NCI-H146 (cell line): Measurements from ENCODE around the gene PPARA.

Experiments used
- DNase-seq: peaks from one replicate; lab custom pipeline; 2025; lab: John Stamatoyannopoulos, UW

Gene PPARA

DNA sequence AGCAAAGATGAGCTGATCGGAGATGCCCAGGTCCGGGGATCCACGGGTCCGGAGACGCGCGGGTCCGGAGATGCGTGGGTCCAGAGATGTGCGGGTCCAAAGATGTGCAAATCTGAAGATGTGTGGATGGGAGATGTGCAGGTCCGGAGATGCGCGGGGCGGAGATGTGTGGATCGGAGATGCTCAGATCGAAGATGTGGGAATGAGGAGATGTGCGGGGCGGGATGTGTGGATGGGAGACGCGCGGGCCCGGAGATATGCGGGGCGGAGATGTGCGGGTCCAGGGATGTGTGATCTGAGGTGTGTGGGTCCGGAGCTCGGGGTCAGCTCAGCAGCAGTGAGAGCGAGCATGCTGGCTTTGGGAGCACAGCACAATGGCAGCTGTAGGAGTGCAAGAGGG is 64.3 kb downstream of the PPARA start:
- DNase-seq: no peak

DNA sequence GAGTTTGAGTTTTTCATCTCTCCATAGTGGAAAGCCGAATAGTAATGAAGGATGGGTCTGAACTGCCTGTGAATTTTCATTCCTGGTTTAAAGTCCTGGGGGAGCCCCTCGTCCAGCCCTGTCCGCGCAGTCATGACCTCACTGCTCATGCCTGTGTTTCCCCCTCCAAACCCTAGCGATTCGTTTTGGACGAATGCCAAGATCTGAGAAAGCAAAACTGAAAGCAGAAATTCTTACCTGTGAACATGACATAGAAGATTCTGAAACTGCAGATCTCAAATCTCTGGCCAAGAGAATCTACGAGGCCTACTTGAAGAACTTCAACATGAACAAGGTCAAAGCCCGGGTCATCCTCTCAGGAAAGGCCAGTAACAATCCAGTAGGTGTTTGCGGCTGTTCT is 69.3 kb downstream of the PPARA start:
- no peak for DNase-seq

DNA sequence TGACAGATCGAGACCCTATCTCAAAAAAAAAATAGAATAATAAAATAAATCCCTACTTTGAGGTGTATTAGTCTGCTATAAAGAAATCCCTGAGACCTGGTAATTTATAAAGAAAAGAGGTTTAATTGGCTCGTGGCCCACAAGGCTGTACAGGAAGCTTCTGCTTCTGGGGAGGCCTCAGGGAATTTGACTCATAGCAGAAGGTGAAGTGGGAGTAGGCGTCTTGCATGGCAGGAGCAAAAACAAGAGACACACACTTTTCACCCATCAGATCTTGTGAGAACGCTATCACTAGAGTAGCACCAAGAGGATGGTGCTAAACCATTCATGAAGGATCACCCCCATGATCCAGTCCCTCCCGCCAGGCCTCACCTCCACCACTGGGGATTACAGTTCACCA is 70.6 kb downstream of the PPARA start:
- no peak for DNase-seq

DNA sequence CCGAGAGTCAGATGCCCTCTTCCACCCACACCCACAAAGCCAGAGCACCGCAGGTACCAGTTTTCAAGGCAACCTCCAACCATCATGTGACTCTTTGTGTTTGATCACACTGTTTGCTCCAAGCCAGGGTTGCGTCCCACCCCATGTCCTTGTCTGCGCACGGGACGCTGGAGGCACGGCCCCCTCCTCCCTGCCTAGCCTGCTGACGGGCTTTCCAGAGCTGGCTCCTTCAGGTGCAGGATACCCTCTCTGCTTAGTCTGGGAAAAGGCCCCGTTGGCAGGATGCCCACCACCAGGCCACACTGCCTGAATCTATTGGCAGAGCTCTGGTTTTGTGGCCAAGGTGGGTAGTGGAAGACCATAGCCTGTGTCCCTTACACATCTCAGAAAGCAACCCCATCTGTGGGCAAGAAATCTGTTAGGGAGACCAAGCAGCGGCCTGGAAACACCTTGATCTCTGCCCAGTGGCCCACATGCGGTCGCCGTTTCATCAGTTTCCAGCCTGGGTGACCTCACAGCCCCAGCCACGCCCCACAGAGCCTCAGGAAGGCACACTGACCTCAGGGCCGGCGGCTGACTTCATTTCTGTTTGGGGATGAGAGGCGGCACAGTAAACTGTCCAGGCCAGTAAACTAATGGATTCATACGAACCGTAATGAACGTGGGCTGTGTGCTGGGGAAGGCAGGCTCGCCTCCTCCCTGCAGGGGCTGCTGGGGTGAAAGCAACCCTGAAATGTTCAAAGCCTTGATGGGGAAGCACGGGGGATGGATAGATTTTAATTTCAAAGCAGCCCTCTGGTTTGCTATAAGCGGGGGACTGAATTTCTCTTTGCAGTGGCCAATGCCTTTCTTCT is 73.9 kb downstream of the PPARA start:
- no peak for DNase-seq

DNA sequence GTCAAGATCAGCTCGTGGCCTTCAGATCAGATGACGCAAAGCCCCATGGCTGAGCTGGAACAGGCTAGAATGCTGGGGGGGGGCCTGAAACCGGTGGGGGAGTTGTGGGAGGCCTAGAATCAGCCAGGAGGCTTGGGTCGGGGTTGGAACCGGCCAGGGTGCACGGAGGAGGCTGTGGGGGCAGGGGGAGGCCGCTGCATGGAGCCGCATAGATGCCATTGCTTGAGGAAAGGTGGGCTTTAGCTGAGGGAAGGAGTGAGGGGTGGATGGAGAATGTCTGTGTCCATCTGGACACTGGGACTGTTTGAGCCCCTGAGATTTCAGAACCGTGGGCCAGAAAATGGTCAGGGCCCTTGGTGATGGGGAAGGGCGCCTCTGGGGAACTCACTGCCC is 74.6 kb downstream of the PPARA start:
- DNase-seq: no peak

DNA sequence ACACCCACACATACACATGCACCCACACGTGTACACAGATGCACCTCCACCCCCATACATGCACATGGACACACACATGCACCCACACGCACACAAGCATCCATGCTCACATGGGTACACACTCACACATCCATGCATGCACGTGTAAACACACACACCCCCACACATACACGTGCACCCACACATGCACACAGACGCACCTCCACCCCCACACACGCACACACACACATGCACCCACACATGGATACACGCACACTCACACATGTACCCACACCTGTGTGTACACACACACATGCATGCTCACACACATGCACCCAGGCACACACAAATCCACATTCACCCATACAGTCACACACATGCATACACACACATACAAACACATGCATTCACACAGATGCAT is 75.3 kb downstream of the PPARA start:
- no peak for DNase-seq

DNA sequence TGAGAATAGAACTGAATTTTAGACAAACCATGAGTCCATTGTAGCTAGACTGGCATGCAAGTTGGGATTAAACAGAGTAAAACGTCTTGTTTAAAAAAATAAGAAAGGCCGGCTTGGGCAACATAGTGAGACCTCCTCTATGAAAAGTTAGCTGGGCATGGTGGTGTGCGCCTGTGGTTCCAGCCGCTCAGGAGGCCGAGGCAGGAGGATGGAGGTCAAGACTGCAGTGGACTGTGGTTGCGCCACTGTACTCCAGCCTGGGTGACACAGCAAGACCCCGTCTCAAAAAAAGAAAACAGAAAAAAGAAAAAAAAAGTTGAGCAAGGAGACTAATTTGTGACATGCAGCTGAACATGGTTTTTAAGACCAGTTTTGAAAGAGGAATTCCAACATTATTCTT is 76.3 kb downstream of the PPARA start:
- DNase-seq: no peak

DNA sequence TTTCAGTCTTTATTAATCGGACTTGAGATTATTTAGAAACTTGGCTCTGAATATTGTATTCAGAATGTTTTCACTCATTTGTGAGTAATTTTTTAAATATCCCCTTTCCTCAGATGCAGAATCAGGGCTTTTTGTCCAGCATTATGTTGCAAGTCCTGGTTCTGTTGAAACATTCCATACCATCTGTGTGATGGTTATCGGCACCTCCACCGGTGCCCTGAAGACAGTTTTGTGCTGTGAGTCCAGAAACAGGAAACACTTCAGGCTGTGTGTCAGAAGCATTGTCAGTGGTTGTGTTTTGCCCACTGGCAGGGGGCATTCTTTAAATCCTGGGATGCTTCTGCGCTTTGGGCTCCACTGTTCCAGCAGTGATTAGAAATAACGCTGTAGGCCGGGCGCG is 79.4 kb downstream of the PPARA start:
- no peak for DNase-seq

DNA sequence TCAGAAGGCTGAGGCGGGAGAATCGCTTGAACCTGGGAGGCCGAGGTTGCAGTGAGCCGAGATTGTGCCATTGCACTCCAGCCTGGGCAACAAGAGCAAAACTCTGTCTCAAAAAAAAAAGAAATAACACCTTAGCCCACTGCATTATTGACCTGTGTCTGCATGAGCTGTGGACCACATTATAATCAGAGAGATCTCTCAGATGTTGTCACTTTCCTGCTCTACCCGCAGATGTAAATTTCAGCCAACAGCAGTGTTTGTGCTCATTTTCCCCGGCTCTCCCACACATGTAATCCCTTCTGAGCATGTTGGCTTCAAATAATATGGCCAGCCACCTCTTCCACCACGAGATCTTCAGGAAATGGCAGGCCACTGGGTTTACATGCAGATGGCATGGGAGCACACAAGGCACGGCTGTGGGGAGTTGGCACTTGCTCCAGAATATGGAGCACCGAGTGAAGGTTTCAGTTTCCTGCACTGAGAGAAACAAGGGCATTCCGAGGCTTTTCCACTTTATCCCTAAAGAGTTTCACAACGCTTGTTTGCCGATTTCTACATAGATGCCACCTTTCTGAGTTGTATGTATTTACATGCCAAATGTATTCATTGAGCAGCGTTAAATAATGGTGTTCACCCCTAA is 80.1 kb downstream of the PPARA start:
- no peak for DNase-seq

DNA sequence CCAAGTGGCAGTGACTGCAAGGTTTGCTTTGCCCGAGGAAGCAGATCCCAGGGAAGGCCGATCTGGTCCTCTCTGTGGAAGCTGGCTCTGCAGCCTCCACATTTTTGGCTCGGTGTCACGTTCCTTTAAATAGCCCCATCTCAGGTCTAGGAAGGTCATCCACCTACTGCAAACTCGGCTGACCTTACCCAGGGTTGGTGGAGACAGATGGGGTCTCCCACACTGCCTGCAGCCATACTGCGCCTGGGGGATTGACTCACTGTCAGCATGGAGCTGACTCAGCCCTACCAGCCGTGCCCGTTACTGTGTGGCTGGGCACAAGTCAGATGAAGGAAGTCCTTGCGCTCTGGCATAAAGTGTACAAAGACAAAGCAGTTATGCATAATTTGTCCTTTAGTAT is 82.9 kb downstream of the PPARA start:
- no peak for DNase-seq

DNA sequence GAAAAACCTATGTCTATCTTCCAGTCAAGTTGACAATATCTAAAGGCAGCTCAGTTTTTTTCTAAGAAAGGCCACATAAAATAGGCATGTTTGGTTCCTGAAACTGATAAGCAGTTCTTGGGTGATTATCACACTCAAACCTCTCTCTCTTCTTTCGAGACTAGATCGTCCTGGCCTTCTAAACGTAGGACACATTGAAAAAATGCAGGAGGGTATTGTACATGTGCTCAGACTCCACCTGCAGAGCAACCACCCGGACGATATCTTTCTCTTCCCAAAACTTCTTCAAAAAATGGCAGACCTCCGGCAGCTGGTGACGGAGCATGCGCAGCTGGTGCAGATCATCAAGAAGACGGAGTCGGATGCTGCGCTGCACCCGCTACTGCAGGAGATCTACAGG is 84.6 kb downstream of the PPARA start:
- no peak for DNase-seq

DNA sequence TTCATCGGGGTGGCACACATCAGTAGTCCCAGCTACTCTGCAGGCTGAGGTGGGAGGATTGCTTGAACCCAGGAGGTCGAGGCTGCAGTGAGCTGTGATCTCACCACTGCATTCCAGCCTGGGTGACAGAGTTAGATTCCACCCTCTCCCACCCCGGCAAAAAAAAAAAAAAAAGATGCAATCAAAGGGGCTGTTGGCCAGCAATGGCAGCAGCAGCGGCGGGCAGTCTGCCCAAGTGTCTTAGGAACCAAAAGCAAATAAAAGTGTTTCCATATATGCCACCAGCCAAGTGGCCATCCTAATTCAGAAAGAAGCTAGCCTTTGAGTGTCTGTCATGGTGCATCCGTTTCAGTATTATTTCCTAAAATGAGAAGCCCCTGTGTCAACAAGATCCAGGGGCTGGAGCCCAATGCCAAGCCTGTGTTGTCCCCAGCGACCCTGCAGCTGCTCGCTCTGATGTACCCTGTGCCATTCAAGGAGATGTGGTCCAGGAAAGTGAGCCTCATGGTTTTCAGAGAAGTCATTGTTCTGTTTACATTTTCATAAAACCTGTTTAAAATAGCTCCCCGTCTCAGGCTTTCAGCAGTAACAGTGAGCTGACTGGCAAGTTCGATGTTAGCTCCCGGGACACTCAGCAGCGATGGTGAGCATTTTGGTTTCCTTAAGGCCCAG is 87.3 kb downstream of the PPARA start:
- no peak for DNase-seq

DNA sequence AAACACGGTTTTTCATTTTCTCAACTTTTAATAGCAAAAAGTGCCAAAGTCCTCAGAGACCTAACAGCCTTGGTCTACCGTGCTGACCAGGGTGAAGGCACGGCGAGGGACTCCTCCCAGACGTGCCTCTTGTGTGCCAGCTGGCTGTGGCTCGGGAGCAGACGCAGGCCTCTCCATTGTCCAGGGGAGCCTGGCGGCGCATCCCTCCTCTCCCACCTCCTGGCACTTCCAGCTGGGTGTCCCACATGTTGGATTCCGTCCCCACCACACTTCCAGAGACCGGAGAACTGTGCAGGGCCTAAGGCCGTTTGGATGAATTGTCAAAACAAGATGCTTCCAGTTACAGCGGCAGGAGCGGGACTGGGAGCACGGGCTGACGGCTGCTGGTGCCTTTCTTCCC is 88.2 kb downstream of the PPARA start:
- DNase-seq: no peak

DNA sequence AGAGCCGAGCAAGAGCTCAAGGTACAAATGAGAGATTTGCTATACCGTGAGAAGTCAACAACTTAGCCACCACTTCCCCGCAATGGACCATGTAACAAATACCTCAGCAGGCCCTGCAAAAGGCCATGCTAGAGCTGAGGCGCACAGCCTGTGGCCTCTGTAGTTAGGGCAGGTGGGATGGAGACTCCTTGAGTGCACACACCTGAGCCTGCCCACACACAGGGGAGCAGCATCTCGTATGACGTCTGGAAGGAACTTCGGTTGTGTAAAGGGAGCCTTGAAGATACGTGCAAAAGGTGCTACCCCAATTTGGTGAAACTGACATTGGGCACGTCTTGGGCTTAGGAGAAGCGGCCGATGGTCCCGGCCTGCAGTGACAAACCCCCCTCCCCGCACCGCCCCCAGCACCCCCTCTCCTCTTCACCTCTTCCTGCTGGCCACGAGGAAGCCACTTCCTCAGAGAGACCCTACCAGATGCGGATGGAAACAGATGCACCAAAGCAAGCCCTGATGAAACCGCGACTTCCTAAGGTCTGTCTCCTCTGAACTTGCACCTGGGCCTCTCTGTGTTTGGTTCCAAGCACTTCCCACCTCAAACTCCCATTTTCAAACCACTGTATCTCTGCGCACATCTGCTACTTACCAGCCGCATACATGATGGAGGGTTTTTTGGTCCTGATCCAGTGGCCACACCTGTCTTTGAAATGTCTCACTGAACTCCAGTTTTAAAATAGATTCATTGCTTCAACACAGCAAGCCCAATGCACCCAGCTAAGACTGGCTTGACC is 89.1 kb downstream of the PPARA start:
- DNase-seq: no peak

DNA sequence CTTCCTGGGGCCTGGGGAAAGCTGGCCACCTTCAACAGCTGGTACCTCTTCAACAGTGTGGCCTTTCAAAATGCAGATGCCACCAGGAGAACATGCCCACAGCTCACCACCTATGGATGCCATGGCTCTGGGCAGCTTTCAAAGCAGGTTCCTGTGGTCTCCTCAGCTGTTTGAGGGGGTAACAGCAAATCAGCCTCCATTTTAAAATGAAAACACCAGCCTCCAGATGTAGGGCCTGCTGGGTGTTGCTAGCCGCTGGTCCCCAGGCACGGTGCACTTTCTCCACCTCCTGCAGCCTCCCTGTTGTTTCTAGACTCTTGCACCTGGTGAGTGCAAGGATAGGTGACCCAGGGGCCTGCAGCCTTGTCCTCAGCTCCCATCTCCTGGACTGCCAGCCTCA is 89.7 kb downstream of the PPARA start:
- no peak for DNase-seq

DNA sequence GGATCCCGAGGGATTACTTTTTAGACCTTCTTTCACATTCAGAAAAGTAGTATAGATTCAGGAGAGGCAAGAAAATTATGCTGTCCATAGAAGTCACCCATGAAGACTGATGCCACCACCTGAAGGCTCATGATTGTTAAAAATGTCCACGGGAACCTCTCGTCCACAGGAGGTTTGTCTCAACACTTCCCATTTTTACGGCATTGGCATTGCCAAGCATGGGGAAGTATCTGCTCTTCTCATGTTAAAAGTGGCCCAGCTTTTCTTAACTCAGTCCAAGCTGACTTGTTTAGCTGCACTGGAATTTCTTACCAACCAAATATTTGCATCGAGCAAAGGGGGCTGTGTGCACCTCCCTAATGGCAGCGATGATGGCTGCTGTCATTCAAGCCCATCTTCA is 90.2 kb downstream of the PPARA start:
- no peak for DNase-seq

DNA sequence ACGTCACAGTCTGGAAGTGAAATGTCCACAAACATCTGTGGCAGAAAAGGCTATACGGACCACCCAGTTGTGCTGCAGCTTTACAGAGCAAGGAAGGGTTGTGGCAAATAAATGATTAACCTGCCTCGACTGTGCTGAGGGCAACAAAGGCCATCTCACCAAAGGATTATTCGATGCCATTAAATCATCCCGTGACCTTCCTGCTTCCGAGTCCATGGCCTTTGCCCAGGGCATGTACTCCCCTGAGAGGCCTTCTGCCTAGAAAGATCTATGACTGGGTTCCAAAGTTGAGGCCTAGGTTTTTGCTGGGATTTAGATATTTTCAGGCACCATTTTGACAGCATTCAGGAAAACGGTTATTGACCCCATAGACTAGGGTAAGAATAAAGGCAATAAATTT is 90.6 kb downstream of the PPARA start:
- DNase-seq: no peak

DNA sequence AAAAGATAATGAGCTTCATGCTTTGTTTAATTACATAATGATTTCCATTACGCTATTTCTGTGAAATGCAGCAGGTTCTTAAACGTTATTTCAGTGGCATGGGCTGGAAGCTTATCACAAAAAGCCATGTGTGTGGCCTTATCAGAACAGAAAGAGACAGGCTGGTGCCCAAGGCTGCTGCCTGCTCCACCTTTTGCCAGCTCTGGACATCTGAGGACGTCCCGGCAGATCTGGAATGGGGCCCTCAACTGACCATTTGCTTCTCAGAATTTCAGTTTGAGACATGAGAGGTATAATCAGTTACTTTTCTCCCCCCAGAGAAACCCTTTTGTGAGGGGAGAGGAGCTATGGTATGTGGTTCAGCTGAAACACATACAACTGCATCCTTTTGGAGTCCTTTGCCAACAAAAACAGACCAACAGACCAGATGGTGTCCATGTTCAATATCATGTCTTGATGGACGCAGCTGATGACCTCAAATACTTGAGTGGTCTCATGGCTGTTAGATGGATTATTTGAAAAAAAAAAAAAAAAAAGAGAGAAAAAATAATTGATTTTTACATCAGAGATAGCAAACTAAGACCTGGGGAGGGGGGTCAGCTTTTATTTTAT is 91.2 kb downstream of the PPARA start:
- DNase-seq: no peak

DNA sequence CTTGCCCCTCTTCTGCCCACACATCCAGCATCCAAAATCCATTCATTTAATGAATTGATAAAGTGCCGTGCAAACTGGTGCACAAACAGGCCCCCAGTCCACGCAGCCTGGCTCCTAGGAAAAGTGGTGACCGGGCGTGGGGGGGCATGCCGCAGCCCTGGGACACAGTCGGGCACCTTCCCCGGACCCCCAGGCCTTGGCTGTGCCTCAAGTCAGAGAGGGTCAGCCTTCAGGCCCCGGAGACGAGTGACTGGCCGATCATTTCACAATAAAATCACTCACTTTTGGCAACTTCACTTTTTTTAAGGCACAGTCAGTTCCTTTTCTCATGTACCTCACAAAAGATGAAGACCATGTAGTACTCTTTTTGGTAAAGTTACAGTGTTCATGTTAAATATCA is 91.8 kb downstream of the PPARA start:
- no peak for DNase-seq

DNA sequence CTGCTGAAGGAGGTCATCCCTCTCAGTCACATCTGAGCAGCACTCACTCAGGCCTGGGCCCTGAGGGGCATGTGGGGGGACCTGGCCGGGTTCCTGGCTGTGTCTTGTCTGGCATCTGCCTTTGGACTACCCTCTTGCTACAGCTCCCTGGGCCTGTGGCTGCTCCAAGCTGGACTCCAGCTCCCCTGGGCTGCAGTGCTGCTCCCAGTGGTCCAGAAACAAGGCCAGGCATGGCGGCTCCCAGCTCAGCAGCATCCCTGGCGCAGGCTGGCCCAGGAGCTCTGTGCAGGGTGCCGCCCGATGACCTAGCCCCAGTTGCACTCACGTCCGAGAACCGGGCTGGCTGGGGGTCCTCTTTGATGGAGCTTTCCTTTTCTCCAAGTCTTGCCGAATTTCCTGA is 94.4 kb downstream of the PPARA start:
- no peak for DNase-seq

DNA sequence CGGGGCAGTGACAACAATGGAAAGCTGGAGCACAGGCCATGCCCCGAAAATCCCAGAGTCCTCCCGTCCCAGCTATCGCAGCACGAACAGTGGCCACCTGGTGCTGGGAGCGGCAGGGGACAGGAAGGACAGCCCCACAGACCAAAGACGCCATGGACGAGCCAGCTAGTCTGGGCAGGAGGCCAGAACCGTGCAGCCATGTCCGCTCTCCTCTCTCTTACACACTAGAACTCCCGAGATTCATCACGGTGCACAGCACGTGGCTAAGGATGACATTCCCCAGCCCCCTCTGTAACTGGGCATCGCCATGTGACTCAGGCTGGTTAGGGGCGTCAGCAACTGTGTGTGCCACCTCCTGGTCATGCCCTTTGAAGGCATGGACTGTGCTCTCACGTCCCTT is 95.2 kb downstream of the PPARA start:
- DNase-seq: peak; percentile 50

DNA sequence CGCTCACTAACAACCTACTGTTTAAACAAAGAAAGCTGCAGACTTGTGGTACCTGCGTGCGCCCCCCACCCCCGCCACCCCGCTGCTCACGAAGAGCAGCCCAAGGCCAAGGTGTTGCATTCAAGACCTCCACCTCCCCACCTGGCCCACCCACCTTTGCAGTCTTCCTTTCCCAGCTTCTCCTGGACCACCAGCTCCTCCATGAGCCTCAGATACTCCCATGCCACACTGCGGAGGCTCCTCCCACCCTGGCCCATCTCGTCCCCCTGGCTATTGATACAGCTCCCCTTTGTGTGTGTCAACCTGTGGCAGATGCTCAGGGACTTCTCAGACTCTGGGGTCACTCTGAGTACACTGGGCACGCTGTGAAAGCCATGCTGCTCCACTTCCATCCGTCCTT is 95.9 kb downstream of the PPARA start:
- no peak for DNase-seq
